ENCODE measurements around the gene OR1K1. TPM values are rescaled to one million over a fixed set of nuclear protein-coding genes. Genes with fewer than 3 reads are reported as not detected.

Gene OR1K1
- total and polyA plus RNA-seq, 2 of the 13 experiments (the other 11 are each of a cell fraction or from before 2014, with no cell fraction given) = not detected

DNA sequence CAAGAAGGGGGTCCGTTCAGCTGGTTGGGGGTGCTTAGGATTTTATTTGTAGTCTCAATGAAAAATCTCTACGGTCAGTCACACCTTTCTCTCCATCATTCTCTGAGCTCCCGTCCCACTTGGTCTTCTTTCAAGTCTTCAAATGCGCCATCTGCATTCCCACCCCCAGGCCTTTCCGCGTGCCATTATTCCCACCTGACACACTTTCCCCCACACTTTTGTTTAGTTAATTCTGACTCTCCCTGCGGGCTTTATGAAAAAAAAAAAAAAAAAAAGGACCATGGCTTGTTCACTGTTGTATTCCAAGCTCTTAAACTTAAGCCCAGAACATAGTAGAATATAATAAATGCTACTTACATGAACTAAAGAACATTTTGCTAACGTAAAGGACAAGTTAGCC, 22.9 kb upstream of the OR1K1 start:
- intact Hi-C loops (cut with micrococcal nuclease; ENCODE audit: unreplicated experiment) = no loop called here
- ChIA-PET CTCF (ENCODE audit: low intra/inter-chr PET ratio, low total read pairs) (no interaction called here), POLR2A (no interaction called here)
- H3K9ac ChIP-seq (ENCODE audit: insufficient read depth, low read depth, low read length) = no peak overlapping the region
- no peak for TF ChIP-seq TP53 (CRISPR knock-in tag; conservative IDR thresholded peaks at IDR 0.05)
- TF ChIP-seq MED13 (CRISPR knock-in tag; IDR thresholded peaks at IDR 0.05) = no peak
- no peak for TF ChIP-seq CREM (IDR thresholded peaks at IDR 0.05)
- TF ChIP-seq CREM (CRISPR knock-in tag; IDR thresholded peaks at IDR 0.05) = no peak
- TF ChIP-seq, protein P1, sequence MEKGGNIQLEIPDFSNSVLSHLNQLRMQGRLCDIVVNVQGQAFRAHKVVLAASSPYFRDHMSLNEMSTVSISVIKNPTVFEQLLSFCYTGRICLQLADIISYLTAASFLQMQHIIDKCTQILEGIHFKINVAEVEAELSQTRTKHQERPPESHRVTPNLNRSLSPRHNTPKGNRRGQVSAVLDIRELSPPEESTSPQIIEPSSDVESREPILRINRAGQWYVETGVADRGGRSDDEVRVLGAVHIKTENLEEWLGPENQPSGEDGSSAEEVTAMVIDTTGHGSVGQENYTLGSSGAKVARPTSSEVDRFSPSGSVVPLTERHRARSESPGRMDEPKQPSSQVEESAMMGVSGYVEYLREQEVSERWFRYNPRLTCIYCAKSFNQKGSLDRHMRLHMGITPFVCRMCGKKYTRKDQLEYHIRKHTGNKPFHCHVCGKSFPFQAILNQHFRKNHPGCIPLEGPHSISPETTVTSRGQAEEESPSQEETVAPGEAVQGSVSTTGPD (CRISPR knock-in tag; IDR thresholded peaks at IDR 0.05) = no peak
- TF ChIP-seq TBP (CRISPR knock-in tag; IDR thresholded peaks at IDR 0.05) = no peak
- no peak for TF ChIP-seq CHCHD3 (CRISPR knock-in tag; IDR thresholded peaks at IDR 0.05)
- TF ChIP-seq PHF8 (CRISPR knock-in tag; IDR thresholded peaks at IDR 0.05) = no peak
- TF ChIP-seq, protein P2, sequence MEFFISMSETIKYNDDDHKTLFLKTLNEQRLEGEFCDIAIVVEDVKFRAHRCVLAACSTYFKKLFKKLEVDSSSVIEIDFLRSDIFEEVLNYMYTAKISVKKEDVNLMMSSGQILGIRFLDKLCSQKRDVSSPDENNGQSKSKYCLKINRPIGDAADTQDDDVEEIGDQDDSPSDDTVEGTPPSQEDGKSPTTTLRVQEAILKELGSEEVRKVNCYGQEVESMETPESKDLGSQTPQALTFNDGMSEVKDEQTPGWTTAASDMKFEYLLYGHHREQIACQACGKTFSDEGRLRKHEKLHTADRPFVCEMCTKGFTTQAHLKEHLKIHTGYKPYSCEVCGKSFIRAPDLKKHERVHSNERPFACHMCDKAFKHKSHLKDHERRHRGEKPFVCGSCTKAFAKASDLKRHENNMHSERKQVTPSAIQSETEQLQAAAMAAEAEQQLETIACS (CRISPR knock-in tag; IDR thresholded peaks at IDR 0.05) = no peak
- TF ChIP-seq NAIF1 (CRISPR knock-in tag; IDR thresholded peaks at IDR 0.05; ENCODE audit: borderline replicate concordance) = no peak
- TF ChIP-seq EHMT2 (IDR thresholded peaks at IDR 0.05; ENCODE audit: borderline replicate concordance, low read depth, low read length) = no peak
- TF ChIP-seq ZNF672 (CRISPR knock-in tag; IDR thresholded peaks at IDR 0.05) = no peak
- no peaks in the 10 kb centered on the region for H3K79me2 ChIP-seq (ENCODE audit: insufficient read depth, low read length)
- no TSS peak for BruUV-seq (replicated peaks)
- DNase-seq (ENCODE audit: low spot score) (no peak), ATAC-seq (no peak), FAIRE-seq (no peak)
- H3K4me2 ChIP-seq (ENCODE audit: low read depth, low read length) = no peak overlapping the region
- H2AFZ ChIP-seq (ENCODE audit: low read length) = no peak overlapping the region
- H4K20me1 ChIP-seq (ENCODE audit: insufficient read depth, low read length) = no peaks in the 10 kb centered on the region
- no peaks in the 10 kb centered on the region for H3K4me1 ChIP-seq (ENCODE audit: insufficient read depth, low read length)
- no peaks in the 10 kb centered on the region for H3K9me3 ChIP-seq (ENCODE audit: low read length)
- H3K27ac ChIP-seq (ENCODE audit: extremely low read length, insufficient read depth, low read length) = no peak overlapping the region
- WGBS (ENCODE audit: low lambda C conversion rate) = 37% methylated on average over 8 of the region's 8 CpGs
- in situ Hi-C loops (cut with HindIII; ENCODE audit: extremely low pct_ligation_motif_present, low pct_unique_long_range_greater_than_20kb) = no loop called here
- no peak overlapping the region for H3K4me3 ChIP-seq (replicated peaks in 1 of 3; ENCODE audit: insufficient read depth in 1 of 3, low read depth in 2 of 3, low read length in 3 of 3)
- peaks cover 0 to 7% of the 10 kb centered on the region in 2 experiments; a peak in 2 of 5 replicates for H3K27me3 ChIP-seq (ENCODE audit: control insufficient read depth in 1 of 2, insufficient read depth in 2 of 2, low read length in 2 of 2)
- no peaks in the 10 kb centered on the region for H3K36me3 ChIP-seq (replicated peaks in 1 of 2; ENCODE audit: control insufficient read depth in 1 of 2, insufficient read depth in 2 of 2, low read length in 2 of 2)

Measured in HepG2 (cell line).